DND-41 (cell line): ENCODE results near the gene SPATA18.

ENCODE experiments used
- ATAC-seq: fragments of 200-7000 bp; cut with Tn5 transposase; 3 replicates; pipeline ENCODE4 v1.9.1; 2021; ENCODE audit warnings: low read depth; ENCODE audit not compliant: insufficient read depth
- DNase-seq: peaks from one replicate; pipeline ENCODE4 v3.0.0-alpha.2; 2020
- H2AFZ ChIP-seq: 2 replicates; pipeline ENCODE4 v1.6.0; 2012; ENCODE audit warnings: low read depth, low read length
- H3K27ac ChIP-seq: 2 replicates; pipeline ENCODE4 v1.5.1; 2012; ENCODE audit warnings: low read length, inconsistent platforms
- H3K27me3 ChIP-seq: fragments of 200-600 bp; sonication (generic); 2 replicates; pipeline ENCODE4 v1.6.0; 2012; ENCODE audit warnings: low read length, mild to moderate bottlenecking, inconsistent platforms; ENCODE audit not compliant: insufficient read depth, poor library complexity
- H3K36me3 ChIP-seq: 2 replicates; pipeline ENCODE4 v1.5.1; 2012; ENCODE audit warnings: low read length, inconsistent platforms; ENCODE audit not compliant: insufficient read depth
- H3K4me1 ChIP-seq: 2 replicates; pipeline ENCODE4 v1.5.1; 2012; ENCODE audit warnings: mild to moderate bottlenecking, low read length; ENCODE audit not compliant: insufficient read depth
- H3K4me2 ChIP-seq: 2 replicates; pipeline ENCODE4 v1.6.0; 2012; ENCODE audit warnings: mild to moderate bottlenecking, moderate library complexity, low read length, inconsistent platforms; ENCODE audit not compliant: insufficient read depth
- H3K4me3 ChIP-seq, 2 experiments: fragments of 200-600 bp in 1 of 2; shearing (Covaris generic) in 1 of 2; 2 replicates each; pipeline ENCODE4 v1.5.1; 2012 to 2016; ENCODE audit warnings: inconsistent platforms in 2 of 2, low read length in 2 of 2, mild to moderate bottlenecking in 2 of 2, low read depth in 1 of 2, moderate library complexity in 1 of 2
- H3K79me2 ChIP-seq: 2 replicates; pipeline ENCODE4 v1.6.0; 2012; ENCODE audit warnings: low read length, inconsistent platforms; ENCODE audit not compliant: insufficient read depth
- H3K9ac ChIP-seq: 2 replicates; pipeline ENCODE4 v1.6.0; 2012; ENCODE audit warnings: low read depth, mild to moderate bottlenecking, inconsistent platforms, low read length, moderate library complexity
- H3K9me3 ChIP-seq: 2 replicates; pipeline ENCODE4 v1.5.1; 2012; ENCODE audit warnings: low read length, moderate library complexity, mild to moderate bottlenecking, inconsistent platforms; ENCODE audit not compliant: insufficient read depth, severe bottlenecking
- H4K20me1 ChIP-seq: 2 replicates; pipeline ENCODE4 v1.6.0; 2012; ENCODE audit warnings: low read length; ENCODE audit not compliant: insufficient read depth
- CTCF ChIP-seq: IDR thresholded peaks from 2 replicates; pipeline ENCODE4 v1.5.1; 2012; ENCODE audit warnings: borderline replicate concordance, low read length, moderate library complexity, mild to moderate bottlenecking; ENCODE audit not compliant: poor library complexity, severe bottlenecking; ENCODE audit errors: extremely low read depth
- EZH2 ChIP-seq: IDR thresholded peaks from 3 replicates; pipeline ENCODE4 v1.6.1; 2012; ENCODE audit warnings: borderline replicate concordance, low read depth, mild to moderate bottlenecking, moderate library complexity, low read length, inconsistent platforms; ENCODE audit not compliant: severe bottlenecking

SPATA18 gene

GRCh38 chr4:52005604-52006273 is 45.4 kb upstream of the SPATA18 start:
- Histone ChIP-seq H3K4me1 (no peaks in the 10 kb centered on the region), H3K27ac (no peak overlapping the region), H3K36me3 (no peaks in the 10 kb centered on the region), H2AFZ (no peak overlapping the region), H3K27me3 (no peaks in the 10 kb centered on the region), H3K9ac (no peak overlapping the region), H3K9me3 (no peaks in the 10 kb centered on the region), H3K4me2 (no peak overlapping the region), H4K20me1 (no peaks in the 10 kb centered on the region), H3K79me2 (no peaks in the 10 kb centered on the region), H3K4me3 (no peak overlapping the region)
- DNase-seq (no peak), ATAC-seq (no peak)
- no peak for TF ChIP-seq EZH2
- no peak for TF ChIP-seq CTCF

GRCh38 chr4:52006887-52007286 is 44.2 kb upstream of the SPATA18 start:
- no peak for DNase-seq
- Histone ChIP-seq H3K4me3 (no peak overlapping the region), H3K9ac (no peak overlapping the region), H2AFZ (no peak overlapping the region), H3K4me1 (no peaks in the 10 kb centered on the region), H3K27me3 (no peaks in the 10 kb centered on the region), H3K36me3 (no peaks in the 10 kb centered on the region), H3K4me2 (no peak overlapping the region), H3K79me2 (no peaks in the 10 kb centered on the region), H3K9me3 (no peaks in the 10 kb centered on the region), H4K20me1 (no peaks in the 10 kb centered on the region), H3K27ac (no peak overlapping the region)
- ATAC-seq: no peak
- TF ChIP-seq EZH2: no peak
- no peak for TF ChIP-seq CTCF

GRCh38 chr4:52010986-52011385 is 40.1 kb upstream of the SPATA18 start:
- ATAC-seq: no peak
- H4K20me1 ChIP-seq: no peaks in the 10 kb centered on the region
- no peak for DNase-seq
- no peak overlapping the region for H3K4me2 ChIP-seq
- no peaks in the 10 kb centered on the region for H3K9me3 ChIP-seq
- no peaks in the 10 kb centered on the region for H3K79me2 ChIP-seq
- TF ChIP-seq EZH2 (no peak), CTCF (no peak)
- no peaks in the 10 kb centered on the region for H3K36me3 ChIP-seq
- H2AFZ ChIP-seq: no peak overlapping the region
- no peak overlapping the region for H3K4me3 ChIP-seq
- no peaks in the 10 kb centered on the region for H3K27me3 ChIP-seq
- H3K27ac ChIP-seq: no peak overlapping the region
- no peaks in the 10 kb centered on the region for H3K4me1 ChIP-seq
- no peak overlapping the region for H3K9ac ChIP-seq
